GM23338 (cell line): ENCODE data around the gene PRIMPOL. TPM values are rescaled to one million over a fixed set of nuclear protein-coding genes. Genes with fewer than 3 reads are reported as not detected.
"Not testable (repeated sequence)": the region's sequence is repeated elsewhere in the genome, so short reads cannot be mapped to it uniquely, and the experiment has no call there.

Source experiments
- ATAC-seq: fragments of 200-7000 bp; cut with Tn5 transposase; 3 replicates; pipeline ENCODE4 v1.9.1; 2020
- DNase-seq: peaks from one replicate; pipeline ENCODE4 v3.0.0-alpha.2; 2015; ENCODE audit warnings: low spot score
- H2AFZ ChIP-seq: fragments of 200-600 bp; sonication (generic); 2 replicates; pipeline ENCODE4 v1.8.0; 2016; ENCODE audit warnings: antibody characterized with exemption, mild to moderate bottlenecking, moderate library complexity
- H3F3A ChIP-seq: fragments of 200-600 bp; sonication (generic); replicated peaks from 2 replicates; pipeline ENCODE4 v1.8.0; 2017; ENCODE audit warnings: antibody characterized with exemption, mixed run types, low read depth
- H3K27ac ChIP-seq: fragments of 200-600 bp; sonication (generic); 2 replicates; pipeline ENCODE4 v1.6.1; 2016; ENCODE audit warnings: low read depth
- H3K27me3 ChIP-seq: fragments of 200-600 bp; sonication (generic); 2 replicates; pipeline ENCODE4 v1.8.0; 2016; ENCODE audit warnings: mild to moderate bottlenecking, mixed run types, moderate library complexity; ENCODE audit not compliant: insufficient read depth
- H3K36me3 ChIP-seq: fragments of 200-600 bp; sonication (generic); 2 replicates; pipeline ENCODE4 v1.8.0; 2016; ENCODE audit warnings: mild to moderate bottlenecking; ENCODE audit not compliant: insufficient read depth
- H3K4me1 ChIP-seq: fragments of 200-600 bp; sonication (generic); 2 replicates; pipeline ENCODE4 v1.8.0; 2016; ENCODE audit warnings: mild to moderate bottlenecking, moderate library complexity; ENCODE audit not compliant: insufficient read depth
- H3K4me2 ChIP-seq: fragments of 200-600 bp; sonication (generic); 2 replicates; pipeline ENCODE4 v1.7.1; 2017; ENCODE audit warnings: mixed run types
- H3K4me3 ChIP-seq: fragments of 200-600 bp; sonication (generic); 2 replicates; pipeline ENCODE4 v1.6.1; 2016; ENCODE audit warnings: mixed run types
- H3K79me2 ChIP-seq: fragments of 200-600 bp; sonication (generic); replicated peaks from 2 replicates; pipeline ENCODE4 v1.8.0; 2017; ENCODE audit warnings: mild to moderate bottlenecking; ENCODE audit not compliant: insufficient read depth
- H3K9me2 ChIP-seq: fragments of 200-600 bp; sonication (generic); 2 replicates; pipeline ENCODE4 v1.8.0; 2017; ENCODE audit not compliant: insufficient read depth
- H4K20me1 ChIP-seq: fragments of 200-600 bp; sonication (generic); replicated peaks from 2 replicates; pipeline ENCODE4 v1.8.0; 2017; ENCODE audit warnings: mild to moderate bottlenecking; ENCODE audit not compliant: insufficient read depth
- H3K27ac Mint-ChIP-seq: 2 replicates; pipeline ENCODE4 v1.8.0; 2020; ENCODE audit warnings: inconsistent platforms, mild to moderate bottlenecking, moderate library complexity, mixed read lengths
- H3K27me3 Mint-ChIP-seq: 3 replicates; pipeline ENCODE4 v1.8.0; 2022; ENCODE audit warnings: low read depth, mild to moderate bottlenecking, moderate library complexity, mixed read lengths, inconsistent platforms; ENCODE audit not compliant: insufficient read depth, poor library complexity
- H3K36me3 Mint-ChIP-seq: 3 replicates; pipeline ENCODE4 v1.8.0; 2021; ENCODE audit warnings: low read depth, mild to moderate bottlenecking, inconsistent platforms, moderate library complexity, mixed read lengths
- H3K4me1 Mint-ChIP-seq: 3 replicates; pipeline ENCODE4 v1.8.0; 2020; ENCODE audit warnings: mild to moderate bottlenecking, inconsistent platforms, mixed read lengths
- H3K4me3 Mint-ChIP-seq: 3 replicates; pipeline ENCODE4 v1.8.0; 2021; ENCODE audit warnings: moderate library complexity, mild to moderate bottlenecking, inconsistent platforms, mixed read lengths
- H3K9me3 Mint-ChIP-seq: 3 replicates; pipeline ENCODE4 v1.8.0; 2020; ENCODE audit warnings: moderate library complexity, mild to moderate bottlenecking, inconsistent platforms, mixed read lengths
- CREB1 ChIP-seq: fragments of 250-450 bp; sonication (Bioruptor Pico); IDR thresholded peaks from 2 replicates; pipeline ENCODE4 v1.5.0; 2020; ENCODE audit warnings: low read depth, mild to moderate bottlenecking, moderate library complexity
- POLR2AphosphoS5 ChIP-seq: IDR thresholded peaks from 2 replicates; pipeline ENCODE4 v1.6.1; 2016; ENCODE audit warnings: antibody characterized with exemption, low read depth
- long read RNA-seq: library from polyadenylated mRNA; unstranded; transcript quantifications from one replicate; pipeline ENCODE4 v2.0.0, GENCODE V29; 2020; ENCODE audit not compliant: unreplicated experiment
- polyA plus RNA-seq: library from polyadenylated mRNA; unstranded; fragments of >200 nt; fragmentation: Nextera tagmentation; extraction: Ambion mirVana; gene quantifications from 2 replicates; pipeline ENCODE4 v1.2.1, GENCODE V29; 2016
- total RNA-seq: library from RNA; depleted of rRNA; stranded (reverse); fragments of >200 nt; shearing (Covaris generic); gene quantifications from 2 replicates; pipeline ENCODE4 v1.2.3, GENCODE V29; 2014; rRNA removed
- TF ChIP-seq, protein P1 (sequence below), 2 experiments: fragments of 200-600 bp in 1 of 2; sonication (generic) in 1 of 2; conservative IDR thresholded peaks; 2 replicates each; pipeline versions ENCODE4 v1.5.1 to v1.6.1; 2016 to 2017; ENCODE audit warnings: antibody characterized with exemption in 2 of 2, low read depth in 2 of 2, mild to moderate bottlenecking in 2 of 2, moderate library complexity in 1 of 2
- TF ChIP-seq, protein P2 (sequence below): IDR thresholded peaks from one replicate; pipeline ENCODE4 v1.6.1; 2018; ENCODE audit warnings: antibody characterized with exemption; ENCODE audit not compliant: unreplicated experiment

Gene PRIMPOL, protein sequence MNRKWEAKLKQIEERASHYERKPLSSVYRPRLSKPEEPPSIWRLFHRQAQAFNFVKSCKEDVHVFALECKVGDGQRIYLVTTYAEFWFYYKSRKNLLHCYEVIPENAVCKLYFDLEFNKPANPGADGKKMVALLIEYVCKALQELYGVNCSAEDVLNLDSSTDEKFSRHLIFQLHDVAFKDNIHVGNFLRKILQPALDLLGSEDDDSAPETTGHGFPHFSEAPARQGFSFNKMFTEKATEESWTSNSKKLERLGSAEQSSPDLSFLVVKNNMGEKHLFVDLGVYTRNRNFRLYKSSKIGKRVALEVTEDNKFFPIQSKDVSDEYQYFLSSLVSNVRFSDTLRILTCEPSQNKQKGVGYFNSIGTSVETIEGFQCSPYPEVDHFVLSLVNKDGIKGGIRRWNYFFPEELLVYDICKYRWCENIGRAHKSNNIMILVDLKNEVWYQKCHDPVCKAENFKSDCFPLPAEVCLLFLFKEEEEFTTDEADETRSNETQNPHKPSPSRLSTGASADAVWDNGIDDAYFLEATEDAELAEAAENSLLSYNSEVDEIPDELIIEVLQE
- total RNA-seq (3.5 and 10.1 TPM in 2 replicates), polyA plus RNA-seq (8.5 and 9.6 TPM in 2 replicates)
- long read RNA-seq, partial matches to known transcripts = 2 of 9 reads
- long read RNA-seq, other reads (novel, unspliced or antisense) = 5 of 9 reads

DNA sequence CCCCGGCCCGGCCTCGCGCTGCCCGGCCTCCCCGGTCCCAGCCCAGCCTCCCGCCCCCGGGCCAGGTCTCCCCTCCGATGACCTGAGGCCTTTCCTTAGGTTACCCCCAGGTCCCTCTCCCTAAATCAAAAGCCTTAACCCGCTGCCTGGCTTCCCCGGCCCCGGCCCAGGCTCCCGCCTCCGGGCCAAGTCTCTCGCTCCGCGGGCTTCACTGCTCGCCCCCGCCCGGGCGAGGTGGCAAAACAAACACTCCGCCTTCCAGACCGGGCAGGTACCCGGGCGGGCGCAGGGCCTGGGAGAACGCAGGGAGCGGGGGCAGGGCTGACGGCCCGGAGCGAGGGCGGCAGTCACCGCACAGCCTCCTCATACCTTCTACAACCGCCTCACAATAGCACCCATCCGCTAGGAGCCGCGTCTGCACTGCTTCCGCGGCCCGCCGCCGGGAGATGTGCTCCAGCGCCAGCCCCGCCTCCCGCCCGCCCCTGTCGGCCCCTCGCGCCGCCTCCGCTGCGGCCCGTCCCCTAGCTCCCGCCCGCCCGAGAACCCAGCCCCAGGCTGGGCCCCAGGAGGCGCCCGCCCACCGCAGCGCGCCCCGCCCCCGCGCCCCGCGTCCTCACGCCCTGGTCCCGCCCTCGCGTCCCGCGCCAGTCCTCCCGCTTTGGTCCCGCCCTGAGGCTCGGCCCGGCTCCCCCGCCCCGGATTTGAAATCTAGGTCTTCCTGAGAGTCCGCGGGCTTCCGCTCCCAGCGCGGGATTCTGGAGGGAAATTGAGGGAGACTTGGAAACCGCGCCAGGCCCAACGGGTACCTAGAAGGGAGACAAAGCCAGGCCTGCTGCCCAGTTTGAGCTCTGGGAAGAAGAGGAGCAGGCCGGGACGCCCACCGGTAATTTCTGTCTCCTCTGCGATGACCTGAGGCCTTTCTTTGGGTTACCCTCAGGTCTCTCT, at the start of gene PRIMPOL, which contains the start of gene CASP3:
Gene PRIMPOL (plus strand): TSS at position 713 of the 945 bp plus-strand sequence. CDS start 7,403 bp downstream, outside the sequence.
Gene CASP3 (minus strand): TSS at position 422 of the 945 bp plus-strand sequence. CDS start 10,994 bp downstream, outside the sequence.
- H3K36me3 Mint-ChIP-seq = peaks cover 26% of the 10 kb centered on the region
- peaks cover 8% of the 10 kb centered on the region for H3K27me3 Mint-ChIP-seq
- no peaks in the 10 kb centered on the region for H3K27me3 ChIP-seq
- H3K27ac Mint-ChIP-seq = peak within 1 kb of the TSS; percentile 98
- H3K79me2 ChIP-seq = peaks cover 47% of the 10 kb centered on the region
- peak; percentile 81 for ATAC-seq
- peak; percentile 96 for DNase-seq
- no peaks in the 10 kb centered on the region; the same call in 2 of the 3 replicates for H3K9me3 Mint-ChIP-seq
- H2AFZ ChIP-seq = peak within 1 kb of the TSS; percentile 91
- H3K4me2 ChIP-seq = peak within 1 kb of the TSS; percentile 94
- peaks cover 28% of the 10 kb centered on the region for H4K20me1 ChIP-seq
- H3K36me3 ChIP-seq = no peaks in the 10 kb centered on the region
- no peaks in the 10 kb centered on the region for H3F3A ChIP-seq
- peak within 1 kb of the TSS; percentile 91 for H3K27ac ChIP-seq
- H3K4me1 ChIP-seq = peaks cover 67% of the 10 kb centered on the region
- H3K4me3 ChIP-seq = peak within 1 kb of the TSS; percentile 82
- TF ChIP-seq POLR2AphosphoS5 (peak; percentile 93), CREB1 (CRISPR knock-in tag) (no peak)
- TF ChIP-seq, protein P1, sequence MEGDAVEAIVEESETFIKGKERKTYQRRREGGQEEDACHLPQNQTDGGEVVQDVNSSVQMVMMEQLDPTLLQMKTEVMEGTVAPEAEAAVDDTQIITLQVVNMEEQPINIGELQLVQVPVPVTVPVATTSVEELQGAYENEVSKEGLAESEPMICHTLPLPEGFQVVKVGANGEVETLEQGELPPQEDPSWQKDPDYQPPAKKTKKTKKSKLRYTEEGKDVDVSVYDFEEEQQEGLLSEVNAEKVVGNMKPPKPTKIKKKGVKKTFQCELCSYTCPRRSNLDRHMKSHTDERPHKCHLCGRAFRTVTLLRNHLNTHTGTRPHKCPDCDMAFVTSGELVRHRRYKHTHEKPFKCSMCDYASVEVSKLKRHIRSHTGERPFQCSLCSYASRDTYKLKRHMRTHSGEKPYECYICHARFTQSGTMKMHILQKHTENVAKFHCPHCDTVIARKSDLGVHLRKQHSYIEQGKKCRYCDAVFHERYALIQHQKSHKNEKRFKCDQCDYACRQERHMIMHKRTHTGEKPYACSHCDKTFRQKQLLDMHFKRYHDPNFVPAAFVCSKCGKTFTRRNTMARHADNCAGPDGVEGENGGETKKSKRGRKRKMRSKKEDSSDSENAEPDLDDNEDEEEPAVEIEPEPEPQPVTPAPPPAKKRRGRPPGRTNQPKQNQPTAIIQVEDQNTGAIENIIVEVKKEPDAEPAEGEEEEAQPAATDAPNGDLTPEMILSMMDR (conservative IDR thresholded peaks at IDR 0.05; ENCODE audit: low read depth in 2 of 2) = peak in 1 of 2 experiments; percentile 25; a peak in 1 of 4 replicates
- TF ChIP-seq, protein P2, sequence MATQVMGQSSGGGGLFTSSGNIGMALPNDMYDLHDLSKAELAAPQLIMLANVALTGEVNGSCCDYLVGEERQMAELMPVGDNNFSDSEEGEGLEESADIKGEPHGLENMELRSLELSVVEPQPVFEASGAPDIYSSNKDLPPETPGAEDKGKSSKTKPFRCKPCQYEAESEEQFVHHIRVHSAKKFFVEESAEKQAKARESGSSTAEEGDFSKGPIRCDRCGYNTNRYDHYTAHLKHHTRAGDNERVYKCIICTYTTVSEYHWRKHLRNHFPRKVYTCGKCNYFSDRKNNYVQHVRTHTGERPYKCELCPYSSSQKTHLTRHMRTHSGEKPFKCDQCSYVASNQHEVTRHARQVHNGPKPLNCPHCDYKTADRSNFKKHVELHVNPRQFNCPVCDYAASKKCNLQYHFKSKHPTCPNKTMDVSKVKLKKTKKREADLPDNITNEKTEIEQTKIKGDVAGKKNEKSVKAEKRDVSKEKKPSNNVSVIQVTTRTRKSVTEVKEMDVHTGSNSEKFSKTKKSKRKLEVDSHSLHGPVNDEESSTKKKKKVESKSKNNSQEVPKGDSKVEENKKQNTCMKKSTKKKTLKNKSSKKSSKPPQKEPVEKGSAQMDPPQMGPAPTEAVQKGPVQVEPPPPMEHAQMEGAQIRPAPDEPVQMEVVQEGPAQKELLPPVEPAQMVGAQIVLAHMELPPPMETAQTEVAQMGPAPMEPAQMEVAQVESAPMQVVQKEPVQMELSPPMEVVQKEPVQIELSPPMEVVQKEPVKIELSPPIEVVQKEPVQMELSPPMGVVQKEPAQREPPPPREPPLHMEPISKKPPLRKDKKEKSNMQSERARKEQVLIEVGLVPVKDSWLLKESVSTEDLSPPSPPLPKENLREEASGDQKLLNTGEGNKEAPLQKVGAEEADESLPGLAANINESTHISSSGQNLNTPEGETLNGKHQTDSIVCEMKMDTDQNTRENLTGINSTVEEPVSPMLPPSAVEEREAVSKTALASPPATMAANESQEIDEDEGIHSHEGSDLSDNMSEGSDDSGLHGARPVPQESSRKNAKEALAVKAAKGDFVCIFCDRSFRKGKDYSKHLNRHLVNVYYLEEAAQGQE = no peak
- H3K9me2 ChIP-seq = no peaks in the 10 kb centered on the region
- H3K4me3 Mint-ChIP-seq = peak within 1 kb of the TSS; percentile 86
- peaks cover 57% of the 10 kb centered on the region for H3K4me1 Mint-ChIP-seq

DNA sequence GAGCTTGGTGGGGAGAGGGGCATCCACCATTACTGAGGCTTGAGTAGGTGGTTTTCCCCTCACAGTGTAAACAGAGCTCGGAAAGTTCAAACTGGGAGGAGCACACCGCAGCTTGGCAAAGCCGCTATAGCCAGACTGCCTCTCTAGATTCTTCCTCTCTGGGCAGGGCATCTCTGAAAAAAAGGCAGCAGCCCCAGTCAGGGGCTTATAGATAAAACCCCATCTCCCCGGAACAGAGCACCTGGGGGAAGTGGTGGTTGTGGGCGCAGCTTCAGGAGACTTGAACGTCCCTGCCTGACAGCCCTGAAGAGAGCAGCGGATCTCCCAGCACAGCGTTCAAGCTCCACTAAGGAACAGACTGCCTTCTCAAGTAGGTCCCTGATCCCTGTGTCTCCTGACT, 48.6 kb upstream of the PRIMPOL start:
- not testable (repeated sequence) for H4K20me1 ChIP-seq, H3K27me3 Mint-ChIP-seq, H3K27ac Mint-ChIP-seq, ATAC-seq, H3K4me2 ChIP-seq, H3K27ac ChIP-seq, H3F3A ChIP-seq, DNase-seq, H3K27me3 ChIP-seq, H3K4me1 ChIP-seq, H3K79me2 ChIP-seq, H3K4me3 Mint-ChIP-seq, H3K9me2 ChIP-seq, H3K4me1 Mint-ChIP-seq, H3K4me3 ChIP-seq, H2AFZ ChIP-seq, H3K36me3 ChIP-seq
- Mint-ChIP-seq H3K36me3 (peaks cover 32% of the 10 kb centered on the region), H3K9me3 (peaks cover 41% of the 10 kb centered on the region)

GRCh38 chr4:184602857-184603256, 46.7 kb upstream of the PRIMPOL start:
- not testable (repeated sequence) for H3K27me3 ChIP-seq, H3K4me3 Mint-ChIP-seq, H2AFZ ChIP-seq, H3K4me3 ChIP-seq, H3K4me1 ChIP-seq, H3K4me2 ChIP-seq, ATAC-seq, H3K27ac ChIP-seq, H3K79me2 ChIP-seq, H4K20me1 ChIP-seq, H3K27ac Mint-ChIP-seq, H3F3A ChIP-seq, DNase-seq, H3K4me1 Mint-ChIP-seq, H3K9me2 ChIP-seq
- H3K36me3 ChIP-seq = peaks cover 10% of the 10 kb centered on the region; the same call in 1 of the 2 replicates
- Mint-ChIP-seq H3K36me3 (peaks cover 41% of the 10 kb centered on the region), H3K9me3 (peaks cover 57% of the 10 kb centered on the region), H3K27me3 (peaks cover 11% of the 10 kb centered on the region)

GRCh38 chr4:184607429-184607828, 42.1 kb upstream of the PRIMPOL start:
- H3K4me2 ChIP-seq, H3K4me3 Mint-ChIP-seq, ATAC-seq, H3K27me3 Mint-ChIP-seq, H3K4me3 ChIP-seq, H3K79me2 ChIP-seq, H2AFZ ChIP-seq, H3K27ac Mint-ChIP-seq, H3F3A ChIP-seq, H3K4me1 Mint-ChIP-seq, H3K27me3 ChIP-seq, H3K27ac ChIP-seq, H3K9me2 ChIP-seq, H4K20me1 ChIP-seq, DNase-seq: not testable (repeated sequence)
- Histone ChIP-seq H3K36me3 (peaks cover 10% of the 10 kb centered on the region; the same call in 1 of the 2 replicates), H3K4me1 (peaks cover 10% of the 10 kb centered on the region)
- peaks cover 52% of the 10 kb centered on the region for H3K9me3 Mint-ChIP-seq
- peaks cover 41% of the 10 kb centered on the region for H3K36me3 Mint-ChIP-seq
